Measurements from ENCODE around the gene NAALADL2.

GRCh38 chr3:175857666-175858270, 998.6 kb downstream of the NAALADL2 start:
- TF ChIP-seq EZH2 (IDR thresholded peaks at IDR 0.05; ENCODE audit: borderline replicate concordance, low read depth, low read length, severe bottlenecking) (no peak), CTCF (IDR thresholded peaks at IDR 0.05; ENCODE audit: extremely low read depth in 1 of 2, insufficient read depth in 1 of 2, low read depth in 1 of 2, low read length in 2 of 2) (no peak), POLR2AphosphoS5 (IDR thresholded peaks at IDR 0.05; ENCODE audit: insufficient read depth, low read depth, low read length) (no peak), POLR2A (IDR thresholded peaks at IDR 0.05; ENCODE audit: low read depth, low read length) (no peak), MAX (IDR thresholded peaks at IDR 0.05; ENCODE audit: insufficient read depth, insufficient read length) (no peak)

Measured in endothelial cell of umbilical vein (primary cell).